WTC11 (cell line): ENCODE results near the gene PPP1R3E. TPM values are rescaled to one million over a fixed set of nuclear protein-coding genes. Genes with fewer than 3 reads are reported as not detected.

Source experiments
- ATAC-seq: fragments of 200-7000 bp; cut with Tn5 transposase; 2 replicates; pipeline ENCODE4 v1.10.0; 2021; ENCODE audit warnings: mild to moderate bottlenecking, moderate library complexity
- CTCF ChIA-PET: fragments of 300-600 bp; sonication (Branson Sonifier 250); formaldehyde crosslinking; loops from one replicate; lab custom pipeline; 2021; ENCODE audit warnings: antibody characterized with exemption; lab: Charles Lee
- POLR2A ChIA-PET: fragments of 350-600 bp; sonication (Branson Sonifier 250); formaldehyde crosslinking; loops from one replicate; lab custom pipeline; 2021; ENCODE audit warnings: antibody characterized with exemption; lab: Charles Lee
- DNase-seq: peaks from one replicate; pipeline ENCODE4 v3.0.0; 2021; ENCODE audit warnings: low spot score
- H3K27ac Mint-ChIP-seq: 2 replicates; pipeline ENCODE4 v1.8.0; 2021; ENCODE audit warnings: mixed read lengths
- H3K27me3 Mint-ChIP-seq: 2 replicates; pipeline ENCODE4 v1.8.0; 2021; ENCODE audit warnings: low read depth, mild to moderate bottlenecking, moderate library complexity, mixed read lengths
- H3K36me3 Mint-ChIP-seq: 2 replicates; pipeline ENCODE4 v1.8.0; 2021; ENCODE audit warnings: mixed read lengths
- H3K4me1 Mint-ChIP-seq: 2 replicates; pipeline ENCODE4 v1.8.0; 2022; ENCODE audit warnings: mixed read lengths
- H3K4me3 Mint-ChIP-seq: 2 replicates; pipeline ENCODE4 v1.8.0; 2021; ENCODE audit warnings: mild to moderate bottlenecking, moderate library complexity, mixed read lengths
- H3K9me3 Mint-ChIP-seq: 2 replicates; pipeline ENCODE4 v1.8.0; 2021; ENCODE audit warnings: mixed read lengths
- CREB1 ChIP-seq: sonication (generic); formaldehyde crosslinking; IDR thresholded peaks from 2 replicates; pipeline ENCODE4 v1.8.0; 2023; ENCODE audit warnings: mild to moderate bottlenecking, missing genetic modification reagents
- GTF2I ChIP-seq: fragments of 250-450 bp; sonication (Bioruptor Pico); conservative IDR thresholded peaks from 2 replicates; pipeline ENCODE4 v1.4.0; 2021; ENCODE audit warnings: mild to moderate bottlenecking
- JUN ChIP-seq: sonication (generic); formaldehyde crosslinking; IDR thresholded peaks from 2 replicates; pipeline ENCODE4 v1.8.0; 2023; ENCODE audit warnings: mild to moderate bottlenecking, missing genetic modification reagents
- SMAD3 ChIP-seq: sonication (generic); formaldehyde crosslinking; IDR thresholded peaks from 2 replicates; pipeline ENCODE4 v1.8.0; 2022; ENCODE audit warnings: missing genetic modification reagents, mild to moderate bottlenecking, borderline replicate concordance
- TEAD4 ChIP-seq: sonication (generic); formaldehyde crosslinking; IDR thresholded peaks from 2 replicates; pipeline ENCODE4 v1.8.0; 2022; ENCODE audit warnings: mild to moderate bottlenecking, missing genetic modification reagents
- ZNF138 ChIP-seq: sonication (generic); formaldehyde crosslinking; conservative IDR thresholded peaks from 2 replicates; pipeline ENCODE4 v1.8.1; 2022; ENCODE audit warnings: mild to moderate bottlenecking, moderate library complexity, missing genetic modification reagents
- total RNA-seq: library from RNA; stranded (reverse); gene quantifications from 3 replicates; pipeline ENCODE4 v1.2.3, GENCODE V29; 2021
- TF ChIP-seq, protein P1 (sequence below): sonication (generic); formaldehyde crosslinking; conservative IDR thresholded peaks from 2 replicates; pipeline ENCODE4 v1.8.1; 2022; ENCODE audit warnings: mild to moderate bottlenecking, missing genetic modification reagents
- TF ChIP-seq, protein P2 (sequence below): fragments of 250-450 bp; sonication (Bioruptor Pico); IDR thresholded peaks from 2 replicates; pipeline ENCODE4 v1.9.0; 2021; ENCODE audit warnings: moderate library complexity, mild to moderate bottlenecking, inconsistent platforms, borderline replicate concordance
- TF ChIP-seq, protein P3 (sequence below): sonication (generic); formaldehyde crosslinking; IDR thresholded peaks from 2 replicates; pipeline ENCODE4 v1.8.0; 2022; ENCODE audit warnings: mild to moderate bottlenecking, missing genetic modification reagents
- TF ChIP-seq, protein P4 (sequence below): fragments of 250-450 bp; sonication (Bioruptor Pico); IDR thresholded peaks from 2 replicates; pipeline ENCODE4 v1.9.0; 2021; ENCODE audit warnings: mild to moderate bottlenecking
- TF ChIP-seq, protein P5 (sequence below): sonication (generic); formaldehyde crosslinking; IDR thresholded peaks from 2 replicates; pipeline ENCODE4 v1.8.1; 2023; ENCODE audit warnings: mild to moderate bottlenecking, missing genetic modification reagents
- TF ChIP-seq, protein P6 (sequence below): fragments of 250-450 bp; sonication (Bioruptor Pico); IDR thresholded peaks from 2 replicates; pipeline ENCODE4 v1.8.0; 2021; ENCODE audit warnings: mild to moderate bottlenecking

PPP1R3E gene
- total RNA-seq, 1 experiment from 2014 or later = 7.4 TPM

DNA sequence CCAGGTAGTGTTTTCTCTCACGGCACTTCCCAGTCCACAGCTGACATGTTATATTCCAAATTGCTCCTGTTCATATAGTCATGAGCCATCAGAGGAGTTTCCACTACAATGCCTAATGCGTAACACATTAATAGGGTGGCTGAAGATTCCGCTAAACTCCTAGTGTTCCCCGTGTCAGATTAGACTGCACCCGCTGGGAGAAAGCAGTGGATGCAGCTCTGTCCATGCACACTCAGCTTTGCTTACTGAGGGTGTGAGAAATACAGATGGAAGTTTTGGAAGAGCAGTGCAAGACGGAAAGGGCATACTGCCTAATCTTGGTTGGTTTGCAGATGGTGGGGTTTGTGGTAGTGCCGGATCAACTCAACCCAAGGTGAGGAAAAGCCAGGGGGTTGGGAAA lies 5.6 kb downstream of the PPP1R3E start:
- Mint-ChIP-seq H3K27me3 (peaks cover 87% of the 10 kb centered on the region), H3K27ac (no peak overlapping the region), H3K4me1 (peaks cover 20% of the 10 kb centered on the region), H3K36me3 (peaks cover 5% of the 10 kb centered on the region), H3K4me3 (no peak overlapping the region), H3K9me3 (no peaks in the 10 kb centered on the region)
- CTCF ChIA-PET = interaction anchor here (1.0 to 2.6 kb wide), 4 partner anchors 11 to 228 kb away, joined by 3 to 16 read pairs (median 4); partner anchors contain the start of genes HOMEZ and PABPN1
- no peak for ATAC-seq
- POLR2A ChIA-PET = no interaction called here
- no peak for DNase-seq
- TF ChIP-seq SMAD3 (CRISPR knock-in tag) = no peak
- TF ChIP-seq, protein P1, sequence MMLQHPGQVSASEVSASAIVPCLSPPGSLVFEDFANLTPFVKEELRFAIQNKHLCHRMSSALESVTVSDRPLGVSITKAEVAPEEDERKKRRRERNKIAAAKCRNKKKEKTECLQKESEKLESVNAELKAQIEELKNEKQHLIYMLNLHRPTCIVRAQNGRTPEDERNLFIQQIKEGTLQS = no peak
- TF ChIP-seq, protein P2, sequence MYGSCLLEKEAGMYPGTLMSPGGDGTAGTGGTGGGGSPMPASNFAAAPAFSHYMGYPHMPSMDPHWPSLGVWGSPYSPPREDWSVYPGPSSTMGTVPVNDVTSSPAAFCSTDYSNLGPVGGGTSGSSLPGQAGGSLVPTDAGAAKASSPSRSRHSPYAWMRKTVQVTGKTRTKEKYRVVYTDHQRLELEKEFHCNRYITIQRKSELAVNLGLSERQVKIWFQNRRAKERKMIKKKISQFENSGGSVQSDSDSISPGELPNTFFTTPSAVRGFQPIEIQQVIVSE (CRISPR knock-in tag) = no peak
- no peak for TF ChIP-seq CREB1 (CRISPR knock-in tag)
- no peak for TF ChIP-seq ZNF138 (CRISPR knock-in tag)
- no peak for TF ChIP-seq GTF2I (CRISPR knock-in tag)
- TF ChIP-seq, protein P3, sequence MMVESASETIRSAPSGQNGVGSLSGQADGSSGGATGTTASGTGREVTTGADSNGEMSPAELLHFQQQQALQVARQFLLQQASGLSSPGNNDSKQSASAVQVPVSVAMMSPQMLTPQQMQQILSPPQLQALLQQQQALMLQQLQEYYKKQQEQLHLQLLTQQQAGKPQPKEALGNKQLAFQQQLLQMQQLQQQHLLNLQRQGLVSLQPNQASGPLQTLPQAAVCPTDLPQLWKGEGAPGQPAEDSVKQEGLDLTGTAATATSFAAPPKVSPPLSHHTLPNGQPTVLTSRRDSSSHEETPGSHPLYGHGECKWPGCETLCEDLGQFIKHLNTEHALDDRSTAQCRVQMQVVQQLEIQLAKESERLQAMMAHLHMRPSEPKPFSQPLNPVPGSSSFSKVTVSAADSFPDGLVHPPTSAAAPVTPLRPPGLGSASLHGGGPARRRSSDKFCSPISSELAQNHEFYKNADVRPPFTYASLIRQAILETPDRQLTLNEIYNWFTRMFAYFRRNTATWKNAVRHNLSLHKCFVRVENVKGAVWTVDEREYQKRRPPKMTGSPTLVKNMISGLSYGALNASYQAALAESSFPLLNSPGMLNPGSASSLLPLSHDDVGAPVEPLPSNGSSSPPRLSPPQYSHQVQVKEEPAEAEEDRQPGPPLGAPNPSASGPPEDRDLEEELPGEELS (CRISPR knock-in tag) = no peak
- no peak for TF ChIP-seq JUN (CRISPR knock-in tag)
- TF ChIP-seq, protein P4, sequence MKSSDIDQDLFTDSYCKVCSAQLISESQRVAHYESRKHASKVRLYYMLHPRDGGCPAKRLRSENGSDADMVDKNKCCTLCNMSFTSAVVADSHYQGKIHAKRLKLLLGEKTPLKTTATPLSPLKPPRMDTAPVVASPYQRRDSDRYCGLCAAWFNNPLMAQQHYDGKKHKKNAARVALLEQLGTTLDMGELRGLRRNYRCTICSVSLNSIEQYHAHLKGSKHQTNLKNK = no peak
- no peak for TF ChIP-seq TEAD4 (CRISPR knock-in tag)

DNA sequence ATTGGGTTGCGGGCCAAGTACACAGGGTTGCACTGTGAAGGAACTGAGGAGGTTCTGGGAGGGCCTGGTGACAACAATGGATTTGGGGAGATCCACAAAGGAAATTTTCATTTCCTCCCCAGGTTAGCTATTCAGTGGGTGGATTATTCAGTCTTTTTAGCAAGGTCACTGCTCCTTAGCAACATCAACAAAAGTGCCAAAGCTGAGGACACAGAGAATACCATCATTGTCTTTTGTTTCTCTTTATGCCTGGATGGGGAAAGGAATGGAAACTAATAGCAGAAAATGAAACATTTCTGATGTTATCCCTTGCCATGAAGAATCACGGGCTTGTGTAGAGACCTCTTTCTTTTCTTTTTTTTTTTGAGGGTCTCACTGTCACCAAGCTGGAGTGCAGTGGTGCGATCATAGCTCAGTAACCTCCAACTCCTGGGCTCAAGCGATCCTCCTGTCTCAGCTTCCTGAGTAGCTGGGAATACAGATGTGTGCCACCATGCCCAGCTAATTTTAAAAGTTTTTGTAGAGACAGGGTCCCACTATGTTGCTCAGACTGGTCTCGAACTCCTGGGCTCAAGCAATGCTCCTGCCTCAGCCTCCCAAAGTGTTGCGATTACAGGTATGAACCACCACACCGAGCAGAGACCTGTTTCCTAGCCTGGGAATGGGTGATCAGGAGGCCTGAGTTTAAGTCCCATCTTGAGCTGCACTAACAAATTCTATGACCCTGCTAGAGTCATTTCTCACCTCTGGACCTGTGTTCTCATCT lies 6.5 kb downstream of the PPP1R3E start:
- no peak overlapping the region for H3K27ac Mint-ChIP-seq
- POLR2A ChIA-PET = no interaction called here

More for the DNA sequence above, 6.5 kb downstream of the PPP1R3E start:
- H3K4me3 Mint-ChIP-seq = no peak overlapping the region
- peaks cover 20% of the 10 kb centered on the region for H3K4me1 Mint-ChIP-seq
- H3K36me3 Mint-ChIP-seq = peaks cover 5% of the 10 kb centered on the region
- TF ChIP-seq JUN (CRISPR knock-in tag) = no peak
- TF ChIP-seq, protein P5, sequence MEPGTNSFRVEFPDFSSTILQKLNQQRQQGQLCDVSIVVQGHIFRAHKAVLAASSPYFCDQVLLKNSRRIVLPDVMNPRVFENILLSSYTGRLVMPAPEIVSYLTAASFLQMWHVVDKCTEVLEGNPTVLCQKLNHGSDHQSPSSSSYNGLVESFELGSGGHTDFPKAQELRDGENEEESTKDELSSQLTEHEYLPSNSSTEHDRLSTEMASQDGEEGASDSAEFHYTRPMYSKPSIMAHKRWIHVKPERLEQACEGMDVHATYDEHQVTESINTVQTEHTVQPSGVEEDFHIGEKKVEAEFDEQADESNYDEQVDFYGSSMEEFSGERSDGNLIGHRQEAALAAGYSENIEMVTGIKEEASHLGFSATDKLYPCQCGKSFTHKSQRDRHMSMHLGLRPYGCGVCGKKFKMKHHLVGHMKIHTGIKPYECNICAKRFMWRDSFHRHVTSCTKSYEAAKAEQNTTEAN (CRISPR knock-in tag) = no peak
- TF ChIP-seq, protein P6, sequence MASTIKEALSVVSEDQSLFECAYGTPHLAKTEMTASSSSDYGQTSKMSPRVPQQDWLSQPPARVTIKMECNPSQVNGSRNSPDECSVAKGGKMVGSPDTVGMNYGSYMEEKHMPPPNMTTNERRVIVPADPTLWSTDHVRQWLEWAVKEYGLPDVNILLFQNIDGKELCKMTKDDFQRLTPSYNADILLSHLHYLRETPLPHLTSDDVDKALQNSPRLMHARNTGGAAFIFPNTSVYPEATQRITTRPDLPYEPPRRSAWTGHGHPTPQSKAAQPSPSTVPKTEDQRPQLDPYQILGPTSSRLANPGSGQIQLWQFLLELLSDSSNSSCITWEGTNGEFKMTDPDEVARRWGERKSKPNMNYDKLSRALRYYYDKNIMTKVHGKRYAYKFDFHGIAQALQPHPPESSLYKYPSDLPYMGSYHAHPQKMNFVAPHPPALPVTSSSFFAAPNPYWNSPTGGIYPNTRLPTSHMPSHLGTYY = no peak
- CTCF ChIA-PET = interaction anchor here (0.7 to 3.1 kb wide), 8 partner anchors 15 to 227 kb away, joined by 3 to 27 read pairs (median 4); partner anchors contain the start of gene PABPN1
- ATAC-seq (no peak), DNase-seq (no peak)
- no peaks in the 10 kb centered on the region for H3K9me3 Mint-ChIP-seq
- peaks cover 96% of the 10 kb centered on the region for H3K27me3 Mint-ChIP-seq
